Endothelial cell of umbilical vein (primary cell): ENCODE measurements around the gene FA2H.

Experiments
- FOS ChIP-seq: IDR thresholded peaks from 2 replicates; pipeline ENCODE4 v1.6.1; 2011; ENCODE audit warnings: mild to moderate bottlenecking, low read length, moderate library complexity, borderline replicate concordance; ENCODE audit not compliant: insufficient read depth
- GATA2 ChIP-seq: IDR thresholded peaks from 2 replicates; pipeline ENCODE4 v1.7.0; 2011; ENCODE audit warnings: low read depth, mild to moderate bottlenecking, moderate library complexity, mixed read lengths, low read length; ENCODE audit not compliant: insufficient read length, insufficient read depth
- POLR2A ChIP-seq: IDR thresholded peaks from 2 replicates; pipeline ENCODE4 v1.6.1; 2012; ENCODE audit warnings: low read depth, mild to moderate bottlenecking, control low read depth, low read length
- POLR2AphosphoS5 ChIP-seq: IDR thresholded peaks from 2 replicates; pipeline ENCODE4 v1.6.1; 2012; ENCODE audit warnings: low read depth, mild to moderate bottlenecking, control low read depth, low read length, moderate library complexity; ENCODE audit not compliant: insufficient read depth
- TF ChIP-seq, protein P1 (sequence below), 2 donors: IDR thresholded peaks; 1 replicate in 1 of 2; 2 replicates in 1 of 2; pipeline ENCODE4 v1.5.1; 2011; ENCODE audit warnings: low read length in 2 of 2, mild to moderate bottlenecking in 2 of 2, moderate library complexity in 2 of 2, control low read depth in 1 of 2, inconsistent platforms in 1 of 2, low read depth in 1 of 2; ENCODE audit not compliant: insufficient read depth in 1 of 2; ENCODE audit errors: extremely low read depth in 1 of 2
- TF ChIP-seq, protein P2 (sequence below): IDR thresholded peaks from 2 replicates; pipeline ENCODE4 v1.6.1; 2011; ENCODE audit not compliant: insufficient read depth, insufficient read length

DNA sequence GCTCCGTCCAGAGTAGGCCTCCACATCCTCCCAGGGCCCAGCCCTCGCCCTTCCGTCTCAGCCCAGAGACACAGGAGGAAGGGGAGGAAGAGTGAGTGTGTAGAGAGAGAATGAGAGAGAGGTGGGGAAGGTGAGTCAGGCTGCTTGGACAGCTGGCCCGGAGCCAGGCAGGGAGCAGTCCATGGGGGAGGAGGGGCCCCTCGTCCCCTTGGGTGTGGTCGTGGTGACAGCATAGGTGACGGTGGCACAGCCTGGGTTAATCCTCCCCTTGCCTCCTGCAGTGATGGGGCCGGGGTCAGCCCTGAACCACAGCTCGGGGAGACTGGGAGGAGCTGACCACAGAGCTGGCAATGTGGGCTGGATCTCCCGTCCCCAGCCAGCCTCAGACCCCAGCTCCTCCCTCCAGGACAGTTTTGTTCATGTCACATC lies 36.5 kb downstream of the FA2H start:
- TF ChIP-seq, protein P1, sequence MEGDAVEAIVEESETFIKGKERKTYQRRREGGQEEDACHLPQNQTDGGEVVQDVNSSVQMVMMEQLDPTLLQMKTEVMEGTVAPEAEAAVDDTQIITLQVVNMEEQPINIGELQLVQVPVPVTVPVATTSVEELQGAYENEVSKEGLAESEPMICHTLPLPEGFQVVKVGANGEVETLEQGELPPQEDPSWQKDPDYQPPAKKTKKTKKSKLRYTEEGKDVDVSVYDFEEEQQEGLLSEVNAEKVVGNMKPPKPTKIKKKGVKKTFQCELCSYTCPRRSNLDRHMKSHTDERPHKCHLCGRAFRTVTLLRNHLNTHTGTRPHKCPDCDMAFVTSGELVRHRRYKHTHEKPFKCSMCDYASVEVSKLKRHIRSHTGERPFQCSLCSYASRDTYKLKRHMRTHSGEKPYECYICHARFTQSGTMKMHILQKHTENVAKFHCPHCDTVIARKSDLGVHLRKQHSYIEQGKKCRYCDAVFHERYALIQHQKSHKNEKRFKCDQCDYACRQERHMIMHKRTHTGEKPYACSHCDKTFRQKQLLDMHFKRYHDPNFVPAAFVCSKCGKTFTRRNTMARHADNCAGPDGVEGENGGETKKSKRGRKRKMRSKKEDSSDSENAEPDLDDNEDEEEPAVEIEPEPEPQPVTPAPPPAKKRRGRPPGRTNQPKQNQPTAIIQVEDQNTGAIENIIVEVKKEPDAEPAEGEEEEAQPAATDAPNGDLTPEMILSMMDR (IDR thresholded peaks at IDR 0.05; ENCODE audit: extremely low read depth in 1 of 2, insufficient read depth in 1 of 2, low read depth in 1 of 2, low read length in 2 of 2): no peak
- TF ChIP-seq POLR2AphosphoS5 (no peak), POLR2A (no peak), GATA2 (no peak), FOS (no peak)
- TF ChIP-seq, protein P2, sequence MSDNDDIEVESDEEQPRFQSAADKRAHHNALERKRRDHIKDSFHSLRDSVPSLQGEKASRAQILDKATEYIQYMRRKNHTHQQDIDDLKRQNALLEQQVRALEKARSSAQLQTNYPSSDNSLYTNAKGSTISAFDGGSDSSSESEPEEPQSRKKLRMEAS: no peak
